ENCODE results near the gene NFAT5. TPM values are rescaled to one million over a fixed set of nuclear protein-coding genes. Genes with fewer than 3 reads are reported as not detected.

Gene NFAT5
- total RNA-seq, 2 experiments from 2014 or later: 6.7 to 29.7 TPM

GRCh38 chr16:69654280-69654931 lies 88.6 kb downstream of the NFAT5 start:
- intact Hi-C loops (cut with micrococcal nuclease; ENCODE audit: unreplicated experiment): no loop called here
- Histone ChIP-seq H3K4me2 (ENCODE audit: low read length) (no peak overlapping the region), H4K20me1 (ENCODE audit: insufficient read depth, low read length) (no peaks in the 10 kb centered on the region), H3K36me3 (ENCODE audit: insufficient read depth, low read length) (peaks cover 49% of the 10 kb centered on the region), H3K27ac (ENCODE audit: low read depth, low read length, poor library complexity, severe bottlenecking) (no peak overlapping the region), H3K4me3 (ENCODE audit: low read depth, low read length, poor library complexity, severe bottlenecking) (no peak overlapping the region), H3K4me1 (ENCODE audit: insufficient read depth, low read length, poor library complexity, severe bottlenecking) (no peaks in the 10 kb centered on the region), H2AFZ (ENCODE audit: low read length) (no peak overlapping the region), H3K9me2 (ENCODE audit: insufficient read depth, low read length) (no peaks in the 10 kb centered on the region), H3K79me2 (ENCODE audit: insufficient read depth, low read depth, low read length) (no peaks in the 10 kb centered on the region), H3K9me3 (ENCODE audit: low read length) (no peaks in the 10 kb centered on the region)
- CTCF ChIA-PET (ENCODE audit: unreplicated experiment): no interaction called here
- POLR2A ChIA-PET: interaction anchor here (0.6 to 1.0 kb wide), 3 partner anchors 24 to 1825 kb away, joined by 3 to 4 read pairs (median 3); no protein-coding TSS in a partner anchor
- no peak for DNase-seq (ENCODE audit: low spot score)
- TF ChIP-seq EZH2phosphoT487 (IDR thresholded peaks at IDR 0.05; ENCODE audit: borderline replicate concordance, low read depth, low read length): no peak
- TF ChIP-seq, protein P1, sequence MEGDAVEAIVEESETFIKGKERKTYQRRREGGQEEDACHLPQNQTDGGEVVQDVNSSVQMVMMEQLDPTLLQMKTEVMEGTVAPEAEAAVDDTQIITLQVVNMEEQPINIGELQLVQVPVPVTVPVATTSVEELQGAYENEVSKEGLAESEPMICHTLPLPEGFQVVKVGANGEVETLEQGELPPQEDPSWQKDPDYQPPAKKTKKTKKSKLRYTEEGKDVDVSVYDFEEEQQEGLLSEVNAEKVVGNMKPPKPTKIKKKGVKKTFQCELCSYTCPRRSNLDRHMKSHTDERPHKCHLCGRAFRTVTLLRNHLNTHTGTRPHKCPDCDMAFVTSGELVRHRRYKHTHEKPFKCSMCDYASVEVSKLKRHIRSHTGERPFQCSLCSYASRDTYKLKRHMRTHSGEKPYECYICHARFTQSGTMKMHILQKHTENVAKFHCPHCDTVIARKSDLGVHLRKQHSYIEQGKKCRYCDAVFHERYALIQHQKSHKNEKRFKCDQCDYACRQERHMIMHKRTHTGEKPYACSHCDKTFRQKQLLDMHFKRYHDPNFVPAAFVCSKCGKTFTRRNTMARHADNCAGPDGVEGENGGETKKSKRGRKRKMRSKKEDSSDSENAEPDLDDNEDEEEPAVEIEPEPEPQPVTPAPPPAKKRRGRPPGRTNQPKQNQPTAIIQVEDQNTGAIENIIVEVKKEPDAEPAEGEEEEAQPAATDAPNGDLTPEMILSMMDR (conservative IDR thresholded peaks at IDR 0.05; ENCODE audit: low read length): no peak
- no TSS peak for BruUV-seq (replicated peaks)

- Histone ChIP-seq H4K20me1 (ENCODE audit: insufficient read depth, low read length) (no peaks in the 10 kb centered on the region), H3K4me3 (ENCODE audit: low read depth, low read length, poor library complexity, severe bottlenecking) (no peak overlapping the region), H3K36me3 (ENCODE audit: insufficient read depth, low read length) (peaks cover 44% of the 10 kb centered on the region), H3K9me3 (ENCODE audit: low read length) (no peaks in the 10 kb centered on the region), H3K4me1 (ENCODE audit: insufficient read depth, low read length, poor library complexity, severe bottlenecking) (no peaks in the 10 kb centered on the region), H2AFZ (ENCODE audit: low read length) (no peak overlapping the region), H3K4me2 (ENCODE audit: low read length) (no peak overlapping the region), H3K27ac (ENCODE audit: low read depth, low read length, poor library complexity, severe bottlenecking) (no peak overlapping the region), H3K9me2 (ENCODE audit: insufficient read depth, low read length) (no peaks in the 10 kb centered on the region), H3K79me2 (ENCODE audit: insufficient read depth, low read depth, low read length) (no peaks in the 10 kb centered on the region)
- no peak for DNase-seq (ENCODE audit: low spot score)
- no TSS peak for BruUV-seq (replicated peaks)
- ChIA-PET CTCF (ENCODE audit: unreplicated experiment) (no interaction called here), POLR2A (interaction anchor here (0.6 to 1.6 kb wide), 3 partner anchors 10 to 63 kb away, joined by 3 to 9 read pairs (median 4); no protein-coding TSS in a partner anchor)
- intact Hi-C loops (cut with micrococcal nuclease; ENCODE audit: unreplicated experiment): no loop called here
- TF ChIP-seq, protein P1 (conservative IDR thresholded peaks at IDR 0.05; ENCODE audit: low read length): no peak
- TF ChIP-seq EZH2phosphoT487 (IDR thresholded peaks at IDR 0.05; ENCODE audit: borderline replicate concordance, low read depth, low read length): no peak
These were observed 94.4 kb downstream of the NFAT5 start for GRCh38 chr16:69660166-69660565.

DNA sequence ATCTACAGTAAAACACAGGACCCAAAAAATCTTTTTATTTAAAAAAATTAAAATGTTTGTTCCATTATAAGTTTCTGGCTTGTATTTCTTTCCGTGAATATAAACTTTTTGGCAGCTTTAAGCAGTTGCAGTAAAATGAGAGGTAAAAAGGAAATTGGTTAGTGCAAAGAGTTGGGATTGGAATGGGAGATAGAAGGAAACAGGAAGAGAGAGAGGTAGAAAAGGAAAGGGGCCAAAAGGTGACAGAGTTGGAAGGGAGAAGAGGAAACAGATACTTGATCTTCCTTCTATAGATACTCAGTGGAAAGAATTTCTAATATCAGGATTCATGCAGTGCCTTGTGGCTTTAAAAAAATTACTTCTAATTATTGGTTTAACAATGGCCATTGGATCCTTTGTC lies 97.1 kb downstream of the NFAT5 start:
- Histone ChIP-seq H3K9me3 (ENCODE audit: low read length) (no peaks in the 10 kb centered on the region), H3K27ac (ENCODE audit: low read depth, low read length, poor library complexity, severe bottlenecking) (no peak overlapping the region), H3K4me3 (ENCODE audit: low read depth, low read length, poor library complexity, severe bottlenecking) (no peak overlapping the region), H3K4me2 (ENCODE audit: low read length) (no peak overlapping the region), H3K79me2 (ENCODE audit: insufficient read depth, low read depth, low read length) (no peaks in the 10 kb centered on the region), H2AFZ (ENCODE audit: low read length) (no peak overlapping the region), H4K20me1 (ENCODE audit: insufficient read depth, low read length) (no peaks in the 10 kb centered on the region), H3K4me1 (ENCODE audit: insufficient read depth, low read length, poor library complexity, severe bottlenecking) (no peaks in the 10 kb centered on the region), H3K36me3 (ENCODE audit: insufficient read depth, low read length) (peaks cover 25% of the 10 kb centered on the region), H3K9me2 (ENCODE audit: insufficient read depth, low read length) (no peaks in the 10 kb centered on the region)
- POLR2A ChIA-PET: interaction anchor here (0.6 to 1.4 kb wide), 4 partner anchors 10 to 403 kb away, joined by 3 to 8 read pairs (median 5); no protein-coding TSS in a partner anchor
- intact Hi-C loops (cut with micrococcal nuclease; ENCODE audit: unreplicated experiment): no loop called here
- no TSS peak for BruUV-seq (replicated peaks)
- no peak for TF ChIP-seq EZH2phosphoT487 (IDR thresholded peaks at IDR 0.05; ENCODE audit: borderline replicate concordance, low read depth, low read length)
- TF ChIP-seq, protein P1 (conservative IDR thresholded peaks at IDR 0.05; ENCODE audit: low read length): no peak
- CTCF ChIA-PET (ENCODE audit: unreplicated experiment): no interaction called here
- no peak for DNase-seq (ENCODE audit: low spot score)
